ENCODE measurements around the gene TMEM271. TPM values are rescaled to one million over a fixed set of nuclear protein-coding genes. Genes with fewer than 3 reads are reported as not detected.
"Not testable (repeated sequence)": the region's sequence is repeated elsewhere in the genome, so short reads cannot be mapped to it uniquely, and the experiment has no call there.

The TMEM271 gene
- total RNA-seq, 2 donors from 2014 or later = not detected

GRCh38 chr4:571838-572572 lies 4.1 kb downstream of the TMEM271 start:
- Mint-ChIP-seq H3K27ac (no peak overlapping the region), H3K27me3 (ENCODE audit: low read depth) (peaks cover 43% of the 10 kb centered on the region), H3K9me3 (no peaks in the 10 kb centered on the region), H3K36me3 (ENCODE audit: insufficient read depth in 2 of 2) (peaks cover 0 to 7% of the 10 kb centered on the region in 2 donors), H3K4me3 (no peak overlapping the region), H3K4me1 (ENCODE audit: low read depth) (peaks cover 7% of the 10 kb centered on the region)
- ATAC-seq (replicated peaks in 1 of 2) = no peak
- DNase-seq = no peak

- peaks cover 4% of the 10 kb centered on the region for H3K4me1 Mint-ChIP-seq (ENCODE audit: low read depth)
- DNase-seq = no peak
- H3K27me3 Mint-ChIP-seq (ENCODE audit: low read depth) = peaks cover 39% of the 10 kb centered on the region
- no peak for ATAC-seq (replicated peaks in 1 of 2)
- no peaks in the 10 kb centered on the region for H3K9me3 Mint-ChIP-seq
- no peak overlapping the region for H3K4me3 Mint-ChIP-seq
- peaks cover 0 to 5% of the 10 kb centered on the region in 2 donors for H3K36me3 Mint-ChIP-seq (ENCODE audit: insufficient read depth in 2 of 2)
- no peak overlapping the region for H3K27ac Mint-ChIP-seq
Observed at GRCh38 chr4:570754-571153, 5.3 kb downstream of the TMEM271 start.

GRCh38 chr4:569958-570667 lies 6.0 kb downstream of the TMEM271 start:
- H3K36me3 Mint-ChIP-seq (ENCODE audit: insufficient read depth in 2 of 2) = peaks cover 0 to 5% of the 10 kb centered on the region in 2 donors
- H3K9me3 Mint-ChIP-seq = peaks cover 0 to 5% of the 10 kb centered on the region in 2 donors
- H3K27ac Mint-ChIP-seq = no peak overlapping the region
- peaks cover 4% of the 10 kb centered on the region for H3K4me1 Mint-ChIP-seq (ENCODE audit: low read depth)
- H3K4me3 Mint-ChIP-seq = no peak overlapping the region
- no peak for ATAC-seq (replicated peaks in 1 of 2)
- DNase-seq = no peak
- peaks cover 39% of the 10 kb centered on the region for H3K27me3 Mint-ChIP-seq (ENCODE audit: low read depth)

- DNase-seq = no peak
- H3K27me3 Mint-ChIP-seq (ENCODE audit: low read depth) = peaks cover 32% of the 10 kb centered on the region
- ATAC-seq (replicated peaks in 1 of 2) = no peak
Observed at GRCh38 chr4:568962-569361, 7.1 kb downstream of the TMEM271 start.

GRCh38 chr4:568351-568652 lies 7.8 kb downstream of the TMEM271 start:
- no peak for ATAC-seq (replicated peaks in 1 of 2)
- Mint-ChIP-seq H3K36me3 (ENCODE audit: insufficient read depth in 2 of 2) (peaks cover 0 to 3% of the 10 kb centered on the region in 2 donors), H3K27ac (no peak overlapping the region), H3K4me3 (no peak overlapping the region), H3K27me3 (ENCODE audit: low read depth) (peaks cover 25% of the 10 kb centered on the region), H3K9me3 (peaks cover under 1 to 17% of the 10 kb centered on the region in 2 donors), H3K4me1 (ENCODE audit: low read depth) (no peaks in the 10 kb centered on the region)
- no peak for DNase-seq

More at GRCh38 chr4:568962-569361, 7.1 kb downstream of the TMEM271 start:
- Mint-ChIP-seq H3K4me1 (ENCODE audit: low read depth) (no peaks in the 10 kb centered on the region), H3K36me3 (ENCODE audit: insufficient read depth in 2 of 2) (peaks cover 0 to 3% of the 10 kb centered on the region in 2 donors), H3K9me3 (peaks cover 0 to 13% of the 10 kb centered on the region in 2 donors), H3K4me3 (no peak overlapping the region), H3K27ac (no peak overlapping the region)

GRCh38 chr4:567457-568350 lies 8.4 kb downstream of the TMEM271 start:
- no peak for ATAC-seq (replicated peaks in 1 of 2)
- no peaks in the 10 kb centered on the region for H3K4me1 Mint-ChIP-seq (ENCODE audit: low read depth)
- H3K36me3 Mint-ChIP-seq (ENCODE audit: insufficient read depth in 2 of 2) = peaks cover 0 to 3% of the 10 kb centered on the region in 2 donors
- no peak overlapping the region for H3K4me3 Mint-ChIP-seq
- peaks cover 2 to 17% of the 10 kb centered on the region in 2 donors for H3K9me3 Mint-ChIP-seq
- peaks cover 19% of the 10 kb centered on the region for H3K27me3 Mint-ChIP-seq (ENCODE audit: low read depth)
- no peak overlapping the region for H3K27ac Mint-ChIP-seq
- DNase-seq = no peak

- Mint-ChIP-seq H3K27ac (no peak overlapping the region), H3K9me3 (peaks cover 3 to 22% of the 10 kb centered on the region in 2 donors), H3K27me3 (ENCODE audit: low read depth) (peaks cover 10% of the 10 kb centered on the region), H3K4me3 (no peak overlapping the region), H3K4me1 (ENCODE audit: low read depth) (no peaks in the 10 kb centered on the region), H3K36me3 (ENCODE audit: insufficient read depth in 2 of 2) (peaks cover 0 to 3% of the 10 kb centered on the region in 2 donors)
- ATAC-seq (replicated peaks in 1 of 2) = no peak
- no peak for DNase-seq
Observed at GRCh38 chr4:566508-567295, 9.4 kb downstream of the TMEM271 start.

- peaks cover 4% of the 10 kb centered on the region for H3K27me3 Mint-ChIP-seq (ENCODE audit: low read depth)
- no peak overlapping the region for H3K27ac Mint-ChIP-seq
- no peak overlapping the region for H3K4me3 Mint-ChIP-seq
- no peaks in the 10 kb centered on the region for H3K36me3 Mint-ChIP-seq (ENCODE audit: insufficient read depth in 2 of 2)
- peaks cover 3 to 22% of the 10 kb centered on the region in 2 donors for H3K9me3 Mint-ChIP-seq
- ATAC-seq (replicated peaks in 1 of 2) (no peak), DNase-seq (no peak)
- no peaks in the 10 kb centered on the region for H3K4me1 Mint-ChIP-seq (ENCODE audit: low read depth)
Observed at GRCh38 chr4:566035-566434, 10.1 kb downstream of the TMEM271 start.

GRCh38 chr4:565614-566013 lies 10.5 kb downstream of the TMEM271 start:
- not testable (repeated sequence) for H3K4me3 Mint-ChIP-seq; H3K4me1 Mint-ChIP-seq (ENCODE audit: low read depth); H3K27me3 Mint-ChIP-seq (ENCODE audit: low read depth); DNase-seq; H3K36me3 Mint-ChIP-seq (ENCODE audit: insufficient read depth in 2 of 2); ATAC-seq (replicated peaks in 1 of 2); H3K27ac Mint-ChIP-seq
- peaks cover 3 to 22% of the 10 kb centered on the region in 2 donors for H3K9me3 Mint-ChIP-seq

- H3K27ac Mint-ChIP-seq; H3K36me3 Mint-ChIP-seq (ENCODE audit: insufficient read depth in 2 of 2); H3K4me1 Mint-ChIP-seq (ENCODE audit: low read depth); ATAC-seq (replicated peaks in 1 of 2); H3K4me3 Mint-ChIP-seq; H3K27me3 Mint-ChIP-seq (ENCODE audit: low read depth); DNase-seq: not testable (repeated sequence)
- H3K9me3 Mint-ChIP-seq = peaks cover 7 to 24% of the 10 kb centered on the region in 2 donors
Observed at GRCh38 chr4:562458-562857, 13.6 kb downstream of the TMEM271 start.

- H3K9me3 Mint-ChIP-seq = peaks cover 8 to 24% of the 10 kb centered on the region in 2 donors
- DNase-seq (no peak), ATAC-seq (replicated peaks in 1 of 2) (no peak)
- no peaks in the 10 kb centered on the region for H3K27me3 Mint-ChIP-seq (ENCODE audit: low read depth)
- H3K4me1 Mint-ChIP-seq (ENCODE audit: low read depth) = no peaks in the 10 kb centered on the region
- no peak overlapping the region for H3K27ac Mint-ChIP-seq
- H3K36me3 Mint-ChIP-seq (ENCODE audit: insufficient read depth in 2 of 2) = no peaks in the 10 kb centered on the region
- no peak overlapping the region for H3K4me3 Mint-ChIP-seq
Observed at GRCh38 chr4:561426-561825, 14.7 kb downstream of the TMEM271 start.

GRCh38 chr4:560731-561291 lies 15.3 kb downstream of the TMEM271 start:
- ATAC-seq (replicated peaks in 1 of 2) (no peak), DNase-seq (no peak)
- Mint-ChIP-seq H3K27ac (no peak overlapping the region), H3K9me3 (peaks cover 8 to 24% of the 10 kb centered on the region in 2 donors), H3K4me3 (no peak overlapping the region), H3K4me1 (ENCODE audit: low read depth) (no peaks in the 10 kb centered on the region), H3K36me3 (ENCODE audit: insufficient read depth in 2 of 2) (no peaks in the 10 kb centered on the region), H3K27me3 (ENCODE audit: low read depth) (no peaks in the 10 kb centered on the region)

Measured in activated T-cell treated with anti-CD3 and anti-CD28 coated beads, Interleukin-2, amount 50 U/mL, for 72 hours (primary cell).